ENCODE results near the gene NME9. TPM values are rescaled to one million over a fixed set of nuclear protein-coding genes. Genes with fewer than 3 reads are reported as not detected.

Gene NME9
- total RNA-seq, 2 donors from 2014 or later = 3.2 TPM; not detected in 1

- no peak overlapping the region for H3K4me3 ChIP-seq
- no peak overlapping the region for H3K27ac ChIP-seq
- 72% methylated on average over 2 of the region's 2 CpGs for WGBS
- intact Hi-C loops (cut with DNase I) = no loop called here
- no peaks in the 10 kb centered on the region for H3K4me1 ChIP-seq (replicated peaks)
- TF ChIP-seq CTCF (IDR thresholded peaks at IDR 0.05) (no peak), POLR2A (IDR thresholded peaks at IDR 0.05) (no peak), POLR2AphosphoS5 (IDR thresholded peaks at IDR 0.05) (no peak)
- H3K27me3 ChIP-seq (replicated peaks; ENCODE audit: insufficient read depth) = no peaks in the 10 kb centered on the region
- H3K9me3 ChIP-seq = no peaks in the 10 kb centered on the region
- H3K36me3 ChIP-seq = no peaks in the 10 kb centered on the region
- no peak for DNase-seq (ENCODE audit: low spot score)
These were observed 47.0 kb upstream of the NME9 start for GRCh38 chr3:138376663-138377062.

DNA sequence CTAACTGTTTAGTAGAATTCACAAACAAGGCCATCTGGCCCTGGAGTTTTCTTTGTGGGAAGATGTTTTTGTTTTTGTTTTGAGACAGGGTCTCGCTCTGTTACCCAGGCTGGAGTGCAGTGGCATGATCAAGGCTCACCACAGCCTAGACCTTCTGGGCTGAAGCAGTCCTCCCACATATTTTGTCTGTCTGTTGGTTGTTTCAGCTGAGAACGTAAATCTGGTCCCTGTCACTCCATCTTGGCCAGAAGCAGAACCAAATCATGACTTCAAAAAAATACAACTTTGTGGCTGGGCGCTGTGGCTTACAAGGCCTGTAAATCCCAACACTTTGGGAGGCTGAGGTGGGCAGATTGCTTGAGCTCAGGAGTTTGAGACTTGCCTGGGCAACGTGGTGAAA, 45.8 kb upstream of the NME9 start:
- H3K36me3 ChIP-seq = no peaks in the 10 kb centered on the region
- H3K27me3 ChIP-seq (replicated peaks; ENCODE audit: insufficient read depth) = no peaks in the 10 kb centered on the region
- no peak overlapping the region for H3K27ac ChIP-seq
- WGBS = 84% methylated on average over 4 of the region's 4 CpGs
- H3K9me3 ChIP-seq = no peaks in the 10 kb centered on the region
- H3K4me1 ChIP-seq (replicated peaks) = no peaks in the 10 kb centered on the region
- no peak for DNase-seq (ENCODE audit: low spot score)
- H3K4me3 ChIP-seq = no peak overlapping the region
- TF ChIP-seq POLR2AphosphoS5 (IDR thresholded peaks at IDR 0.05) = no peak
- no peak for TF ChIP-seq CTCF (IDR thresholded peaks at IDR 0.05)
- no peak for TF ChIP-seq POLR2A (IDR thresholded peaks at IDR 0.05)
- intact Hi-C loops (cut with DNase I) = no loop called here

DNA sequence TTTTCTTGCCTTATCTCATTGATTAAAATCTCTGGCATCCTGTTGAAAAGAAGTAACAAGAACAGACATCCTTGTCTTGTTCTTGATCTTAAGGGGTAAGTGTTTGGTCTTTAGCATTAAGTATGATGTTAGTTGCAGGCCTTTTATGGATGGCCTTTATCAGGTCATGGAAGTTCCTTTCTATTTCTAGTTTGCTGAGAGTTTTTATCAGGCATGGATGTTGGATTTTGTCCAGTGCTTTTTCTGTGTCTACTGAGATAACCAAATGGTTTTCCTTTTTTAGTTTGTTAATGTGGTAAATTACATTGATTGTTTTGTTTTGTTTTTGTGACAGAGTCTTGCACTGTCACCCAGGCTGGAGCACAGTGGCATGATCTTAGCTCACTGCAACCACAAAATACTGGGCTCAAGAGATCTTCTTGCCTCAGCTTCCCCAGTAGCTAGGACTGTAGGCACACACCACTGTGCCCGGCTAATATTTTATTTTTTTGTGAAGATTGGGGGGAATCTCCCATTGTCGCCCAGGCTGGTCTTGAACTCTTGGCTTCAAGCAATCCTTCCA, 45.0 kb upstream of the NME9 start:
- H3K36me3 ChIP-seq = no peaks in the 10 kb centered on the region
- H3K4me1 ChIP-seq (replicated peaks) = no peaks in the 10 kb centered on the region
- no peaks in the 10 kb centered on the region for H3K9me3 ChIP-seq
- no peak for TF ChIP-seq POLR2A (IDR thresholded peaks at IDR 0.05)
- no peak for TF ChIP-seq CTCF (IDR thresholded peaks at IDR 0.05)
- TF ChIP-seq POLR2AphosphoS5 (IDR thresholded peaks at IDR 0.05) = no peak
- 95% methylated on average over 2 of the region's 2 CpGs for WGBS
- DNase-seq (ENCODE audit: low spot score) = no peak
- H3K27me3 ChIP-seq (replicated peaks; ENCODE audit: insufficient read depth) = no peaks in the 10 kb centered on the region
- intact Hi-C loops (cut with DNase I) = no loop called here
- no peak overlapping the region for H3K27ac ChIP-seq
- no peak overlapping the region for H3K4me3 ChIP-seq

DNA sequence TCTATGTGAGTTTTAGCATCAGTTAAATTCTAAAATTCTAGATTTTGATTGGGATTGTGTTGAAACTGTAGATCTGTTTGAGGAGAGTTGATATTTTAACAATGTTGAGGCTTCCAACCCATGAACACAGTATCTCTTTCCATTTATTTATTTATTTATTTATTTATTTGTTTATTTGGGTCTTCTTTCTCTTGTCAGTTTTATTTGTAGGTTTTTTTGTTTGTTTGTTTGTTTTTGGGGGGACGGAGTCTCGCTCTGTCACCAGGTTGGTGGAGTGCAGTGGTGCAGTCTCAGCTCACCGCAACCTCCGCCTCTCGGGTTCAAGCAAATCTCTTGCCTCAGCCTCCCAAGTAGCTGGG, 44.1 kb upstream of the NME9 start:
- intact Hi-C loops (cut with DNase I) = no loop called here
- WGBS = 95% methylated on average over 5 of the region's 5 CpGs

More for the DNA sequence above, 44.1 kb upstream of the NME9 start:
- no peaks in the 10 kb centered on the region for H3K9me3 ChIP-seq
- no peak for DNase-seq (ENCODE audit: low spot score)
- no peak overlapping the region for H3K27ac ChIP-seq
- no peaks in the 10 kb centered on the region for H3K36me3 ChIP-seq
- H3K27me3 ChIP-seq (replicated peaks; ENCODE audit: insufficient read depth) = no peaks in the 10 kb centered on the region
- no peaks in the 10 kb centered on the region for H3K4me1 ChIP-seq (replicated peaks)
- no peak overlapping the region for H3K4me3 ChIP-seq
- no peak for TF ChIP-seq POLR2A (IDR thresholded peaks at IDR 0.05)
- no peak for TF ChIP-seq POLR2AphosphoS5 (IDR thresholded peaks at IDR 0.05)
- TF ChIP-seq CTCF (IDR thresholded peaks at IDR 0.05) = no peak
